CD14-positive monocyte (primary cell): ENCODE results near the gene NRXN3. TPM values are rescaled to one million over a fixed set of nuclear protein-coding genes. Genes with fewer than 3 reads are reported as not detected.

ENCODE experiments used
- DNase-seq, 3 donors: peaks; one replicate each; pipeline ENCODE4 v3.0.0-alpha.2; 2011 to 2022
- H2AFZ ChIP-seq: 2 replicates; pipeline ENCODE4 v1.6.0; 2012; ENCODE audit warnings: mild to moderate bottlenecking, low read depth, low read length, inconsistent platforms; ENCODE audit not compliant: insufficient read depth, poor library complexity, severe bottlenecking
- H3K27ac ChIP-seq, 2 donors: 1 replicate in 1 of 2; 2 replicates in 1 of 2; pipeline ENCODE4 v1.5.1; 2012 to 2013; ENCODE audit warnings: low read length in 2 of 2, control low read depth in 1 of 2, inconsistent platforms in 1 of 2, low read depth in 1 of 2, mild to moderate bottlenecking in 1 of 2
- H3K27me3 ChIP-seq, 2 donors: one replicate each; pipeline versions ENCODE4 v1.6.0 to v1.6.1; 2011 to 2013; ENCODE audit warnings: low read length in 2 of 2; ENCODE audit not compliant: control insufficient read depth in 2 of 2, insufficient read depth in 2 of 2
- H3K36me3 ChIP-seq, 2 donors: replicated peaks in 1 of 2; 1 replicate in 1 of 2; 2 replicates in 1 of 2; pipeline versions ENCODE4 v1.5.1 to v1.6.1; 2012 to 2013; ENCODE audit warnings: low read length in 2 of 2, control low read depth in 1 of 2, inconsistent platforms in 1 of 2, mild to moderate bottlenecking in 1 of 2; ENCODE audit not compliant: insufficient read depth in 2 of 2, control insufficient read depth in 1 of 2
- H3K4me1 ChIP-seq, 2 donors: 1 replicate in 1 of 2; 2 replicates in 1 of 2; pipeline versions ENCODE4 v1.5.1 to v1.6.1; 2012 to 2013; ENCODE audit warnings: low read length in 2 of 2, control low read depth in 1 of 2, inconsistent platforms in 1 of 2, mild to moderate bottlenecking in 1 of 2, moderate library complexity in 1 of 2; ENCODE audit not compliant: insufficient read depth in 2 of 2, control insufficient read depth in 1 of 2
- H3K4me2 ChIP-seq: replicated peaks from 2 replicates; pipeline ENCODE3; 2012; ENCODE audit warnings: low read length, moderate library complexity, mild to moderate bottlenecking; ENCODE audit not compliant: poor library complexity, severe bottlenecking; ENCODE audit errors: extremely low read depth
- H3K4me3 ChIP-seq, 3 experiments: fragments of 200-600 bp in 1 of 3; sonication (generic) in 1 of 3; replicated peaks in 1 of 3; 1 replicate in 2 of 3; 2 replicates in 1 of 3; pipeline ENCODE4 v1.5.1; 2011 to 2013; ENCODE audit warnings: low read length in 3 of 3, mild to moderate bottlenecking in 3 of 3, control low read depth in 2 of 3, low read depth in 2 of 3, inconsistent platforms in 1 of 3, moderate library complexity in 1 of 3
- H3K79me2 ChIP-seq: 2 replicates; pipeline ENCODE4 v1.6.0; 2012; ENCODE audit warnings: mild to moderate bottlenecking, control low read depth, inconsistent platforms, low read length, moderate library complexity; ENCODE audit not compliant: insufficient read depth
- H3K9ac ChIP-seq: 2 replicates; pipeline ENCODE4 v1.6.0; 2017; ENCODE audit warnings: low read length, mild to moderate bottlenecking; ENCODE audit not compliant: insufficient read depth, poor library complexity, severe bottlenecking
- H3K9me3 ChIP-seq, 2 donors: replicated peaks in 1 of 2; 1 replicate in 1 of 2; 2 replicates in 1 of 2; pipeline versions ENCODE4 v1.5.1 to v1.6.1; 2012 to 2013; ENCODE audit warnings: low read length in 2 of 2, control low read depth in 1 of 2; ENCODE audit not compliant: control insufficient read depth in 1 of 2, insufficient read depth in 1 of 2
- H4K20me1 ChIP-seq: 2 replicates; pipeline ENCODE4 v1.6.0; 2012; ENCODE audit warnings: mild to moderate bottlenecking, low read length, control low read depth, moderate library complexity; ENCODE audit not compliant: insufficient read depth
- H3K27ac Mint-ChIP-seq, 7 donors: one replicate each; pipeline ENCODE4 v1.8.0; 2020; ENCODE audit warnings: mild to moderate bottlenecking in 7 of 7, mixed read lengths in 7 of 7, moderate library complexity in 6 of 7, inconsistent platforms in 2 of 7
- H3K27me3 Mint-ChIP-seq, 3 donors: one replicate each; pipeline ENCODE4 v1.8.0; 2021 to 2022; ENCODE audit warnings: low read depth in 3 of 3, mild to moderate bottlenecking in 3 of 3, mixed read lengths in 3 of 3, moderate library complexity in 3 of 3, inconsistent platforms in 1 of 3
- H3K36me3 Mint-ChIP-seq, 2 donors: one replicate each; pipeline ENCODE4 v1.8.0; 2020; ENCODE audit warnings: mixed read lengths in 2 of 2, inconsistent platforms in 1 of 2, mild to moderate bottlenecking in 1 of 2
- H3K4me1 Mint-ChIP-seq: one replicate; pipeline ENCODE4 v1.8.0; 2020; ENCODE audit warnings: mild to moderate bottlenecking, mixed read lengths
- H3K4me3 Mint-ChIP-seq, 2 donors: one replicate each; pipeline ENCODE4 v1.8.0; 2020; ENCODE audit warnings: mild to moderate bottlenecking in 2 of 2, mixed read lengths in 2 of 2, moderate library complexity in 1 of 2
- H3K9me3 Mint-ChIP-seq, 7 donors: one replicate each; pipeline ENCODE4 v1.8.0; 2020 to 2022; ENCODE audit warnings: mixed read lengths in 7 of 7, mild to moderate bottlenecking in 6 of 7, moderate library complexity in 6 of 7, inconsistent platforms in 2 of 7
- CTCF ChIP-seq: fragments of 200-600 bp; IDR thresholded peaks from one replicate; pipeline ENCODE4 v1.8.0; 2022; ENCODE audit warnings: antibody characterized with exemption, mild to moderate bottlenecking
- WGBS: methylation state at CpG from one replicate; pipeline ENCODE4 v1.1.5; 2013; ENCODE audit warnings: missing lambda C conversion rate; ENCODE audit not compliant: insufficient coverage; 5-methylcytosine and 5-hydroxymethylcytosine counted together
- intact Hi-C, 2 donors: fragments of 100-400 bp; cut with micrococcal nuclease; formaldehyde crosslinking; loops; one replicate each; pipeline versions ENCODE4 v1.15.0 to v1.15.1; 2023
- polyA plus RNA-seq, 3 donors: library from polyadenylated mRNA; depleted of rRNA in 1 of 3; unstranded in 2 of 3; stranded (reverse) in 1 of 3; fragments of 300-500 nt in 2 of 3; fragments of >200 nt in 1 of 3; fragmentation: Illumina TruSeq in 2 of 3; gene quantifications; 1 replicate in 2 of 3; 2 replicates in 1 of 3; pipeline ENCODE4 v1.2.3, GENCODE V29; 2012 to 2021

NRXN3 gene
- polyA plus RNA-seq, 3 donors = not detected

DNA sequence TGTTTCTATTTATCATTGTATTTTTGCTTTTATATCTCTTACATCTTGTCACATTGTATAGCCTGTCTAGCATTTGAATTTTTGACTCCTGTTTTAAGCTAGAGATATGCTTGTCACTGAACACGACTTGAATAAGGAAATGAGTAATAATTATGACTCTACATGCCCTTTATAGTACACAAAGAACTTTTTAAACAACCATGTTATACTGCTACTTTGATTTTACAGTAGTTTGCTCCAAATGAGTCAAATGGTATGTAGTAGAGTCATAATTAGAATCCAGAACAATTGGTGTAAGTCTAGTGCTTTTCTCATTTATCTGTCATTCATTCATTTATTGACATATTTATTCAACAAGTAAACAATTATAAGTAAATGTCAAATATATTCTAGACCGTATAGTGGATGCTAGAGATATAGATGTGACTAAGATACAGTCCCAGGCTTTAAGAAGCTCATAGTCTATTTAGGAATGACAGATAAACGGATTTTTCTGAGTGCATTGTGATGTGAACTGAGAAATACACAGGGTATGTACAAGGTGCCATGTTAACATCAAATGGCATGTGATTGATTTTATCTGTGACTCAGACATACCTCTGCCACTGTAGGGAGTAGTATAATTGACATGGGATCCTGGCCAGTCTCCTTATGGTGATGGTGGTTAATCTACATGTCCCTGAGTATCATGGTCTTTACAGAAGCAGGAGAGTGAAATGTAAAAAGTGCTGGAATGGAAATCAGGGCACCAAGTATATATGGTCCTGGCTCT is 1241.4 kb downstream of the NRXN3 start:
- H3K4me1 ChIP-seq = no peaks in the 10 kb centered on the region
- no peak overlapping the region for H2AFZ ChIP-seq
- H3K9me3 ChIP-seq = no peaks in the 10 kb centered on the region
- H3K27me3 ChIP-seq = no peaks in the 10 kb centered on the region
- no peaks in the 10 kb centered on the region for H3K36me3 ChIP-seq
- H3K9me3 Mint-ChIP-seq = peaks cover 0 to 3% (median 0%) of the 10 kb centered on the region in 7 donors
- no peak overlapping the region for H3K27ac Mint-ChIP-seq
- H3K79me2 ChIP-seq = no peaks in the 10 kb centered on the region
- no peak overlapping the region for H3K9ac ChIP-seq
- H3K4me3 Mint-ChIP-seq = no peak overlapping the region
- H3K4me1 Mint-ChIP-seq = no peaks in the 10 kb centered on the region
- no peak overlapping the region for H3K4me3 ChIP-seq
- intact Hi-C loops = no loop called here
- 75% methylated on average over 1 of the region's 3 CpGs for WGBS
- no peak overlapping the region for H3K27ac ChIP-seq
- H3K4me2 ChIP-seq = no peak overlapping the region
- no peaks in the 10 kb centered on the region for H3K36me3 Mint-ChIP-seq
- no peaks in the 10 kb centered on the region for H3K27me3 Mint-ChIP-seq
- DNase-seq = no peak
- H4K20me1 ChIP-seq = no peaks in the 10 kb centered on the region
- no peak for TF ChIP-seq CTCF

DNA sequence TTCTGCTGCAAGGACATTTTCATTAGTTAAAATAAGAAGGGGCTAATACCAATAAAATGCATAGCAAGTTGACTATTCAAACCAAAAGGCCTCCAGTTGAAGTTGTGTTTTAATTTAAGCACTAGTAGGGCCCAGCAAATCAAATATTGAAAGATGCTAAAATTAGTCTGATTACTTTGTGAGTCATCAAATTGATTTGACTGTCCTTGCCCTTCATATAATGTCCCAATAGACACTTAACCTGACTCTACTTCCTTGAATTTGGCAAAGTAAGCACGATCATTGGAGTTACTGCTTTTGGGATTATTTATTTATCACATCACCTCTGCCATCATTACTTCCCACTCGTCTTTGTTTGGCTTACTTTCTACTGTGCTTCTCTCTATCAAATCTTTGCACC is 1242.6 kb downstream of the NRXN3 start:
- Mint-ChIP-seq H3K36me3 (no peaks in the 10 kb centered on the region), H3K4me1 (no peaks in the 10 kb centered on the region), H3K4me3 (no peak overlapping the region), H3K27me3 (no peaks in the 10 kb centered on the region), H3K9me3 (peaks cover 0 to 3% (median 0%) of the 10 kb centered on the region in 7 donors), H3K27ac (no peak overlapping the region)
- no peaks in the 10 kb centered on the region for H3K4me1 ChIP-seq
- H3K79me2 ChIP-seq = no peaks in the 10 kb centered on the region
- H3K27me3 ChIP-seq = no peaks in the 10 kb centered on the region
- H3K9ac ChIP-seq = no peak overlapping the region
- no peak overlapping the region for H2AFZ ChIP-seq
- no peak overlapping the region for H3K4me3 ChIP-seq
- intact Hi-C loops = no loop called here
- no peak overlapping the region for H3K4me2 ChIP-seq
- 100% methylated on average over 1 of the region's 2 CpGs for WGBS
- H3K36me3 ChIP-seq = no peaks in the 10 kb centered on the region
- no peak for TF ChIP-seq CTCF
- H3K27ac ChIP-seq = no peak overlapping the region
- H3K9me3 ChIP-seq = no peaks in the 10 kb centered on the region
- no peaks in the 10 kb centered on the region for H4K20me1 ChIP-seq
- DNase-seq = no peak
